ENCODE measurements around the gene EIF2B4. TPM values are rescaled to one million over a fixed set of nuclear protein-coding genes. Genes with fewer than 3 reads are reported as not detected.

Gene EIF2B4
- total RNA-seq: 29.7 and 32.2 TPM in 2 replicates
- 46.2 TPM for polyA plus RNA-seq (2012)

DNA sequence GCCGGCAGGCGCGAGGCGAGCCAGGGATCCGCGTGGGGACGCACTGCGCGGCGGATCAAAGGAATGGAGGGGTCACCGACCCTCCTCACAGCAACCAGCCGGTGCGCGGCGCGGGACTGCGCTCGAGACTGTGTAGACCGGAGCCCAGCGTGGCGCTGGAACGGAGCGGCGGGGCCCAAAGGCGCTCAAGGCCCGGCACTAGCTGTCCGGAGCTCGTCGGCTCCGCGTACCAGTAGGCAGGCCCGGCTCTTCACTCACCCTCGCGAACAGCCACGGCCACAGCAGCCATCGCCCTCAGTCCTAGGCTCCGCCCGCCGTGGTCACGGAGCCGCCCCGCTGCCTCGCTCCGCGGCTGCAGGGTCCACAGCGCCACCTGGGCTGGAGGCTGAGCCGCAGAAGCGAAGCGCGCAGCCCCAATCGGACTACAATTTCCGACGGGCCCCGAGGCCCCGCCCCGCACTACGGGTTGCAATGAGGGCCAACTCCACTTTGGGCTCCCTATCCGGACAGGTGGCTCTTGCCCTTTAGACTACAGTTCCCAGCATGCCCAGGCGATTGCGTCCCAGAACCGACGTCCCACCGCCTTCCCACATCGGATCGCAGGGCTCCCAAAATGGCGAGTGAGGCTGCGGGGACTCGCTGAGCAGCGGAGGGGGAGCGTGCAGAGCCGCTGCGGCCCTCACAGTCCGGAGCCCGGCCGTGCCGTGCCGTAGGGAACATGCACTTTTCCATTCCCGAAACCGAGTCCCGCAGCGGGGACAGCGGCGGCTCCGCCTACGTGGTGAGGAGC, at the start of gene EIF2B4, which contains the start of gene SNX17:
EIF2B4 (minus strand) TSS at position 313 of the 790 bp plus-strand sequence; CDS start at position 289, 24 bp downstream.
SNX17 (plus strand) TSS at position 591 of the 790 bp plus-strand sequence; CDS start at position 719, 128 bp downstream.
- peak; percentile 100 for DNase-seq (ENCODE audit: low read depth)

DNA sequence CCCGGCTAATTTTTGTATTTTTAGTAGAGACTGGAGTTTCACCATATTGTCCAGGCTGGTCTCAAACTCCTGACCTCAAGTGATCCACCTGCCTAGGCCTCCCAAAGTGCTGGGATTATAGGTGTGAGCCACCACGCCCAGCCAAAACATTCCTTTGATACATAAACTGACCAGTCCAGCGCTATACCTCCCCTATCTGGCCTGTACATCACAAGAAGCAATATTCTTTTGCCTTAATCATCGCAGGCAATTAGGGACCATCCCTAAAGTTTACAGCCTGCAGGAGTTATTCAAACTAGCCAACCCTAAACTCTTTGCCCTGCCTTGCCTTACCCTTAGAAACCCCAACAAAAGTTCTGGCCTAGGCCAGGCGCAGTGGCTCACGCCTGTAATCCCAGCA, 46.0 kb upstream of the EIF2B4 start:
- no peak for DNase-seq (ENCODE audit: low read depth)

DNA sequence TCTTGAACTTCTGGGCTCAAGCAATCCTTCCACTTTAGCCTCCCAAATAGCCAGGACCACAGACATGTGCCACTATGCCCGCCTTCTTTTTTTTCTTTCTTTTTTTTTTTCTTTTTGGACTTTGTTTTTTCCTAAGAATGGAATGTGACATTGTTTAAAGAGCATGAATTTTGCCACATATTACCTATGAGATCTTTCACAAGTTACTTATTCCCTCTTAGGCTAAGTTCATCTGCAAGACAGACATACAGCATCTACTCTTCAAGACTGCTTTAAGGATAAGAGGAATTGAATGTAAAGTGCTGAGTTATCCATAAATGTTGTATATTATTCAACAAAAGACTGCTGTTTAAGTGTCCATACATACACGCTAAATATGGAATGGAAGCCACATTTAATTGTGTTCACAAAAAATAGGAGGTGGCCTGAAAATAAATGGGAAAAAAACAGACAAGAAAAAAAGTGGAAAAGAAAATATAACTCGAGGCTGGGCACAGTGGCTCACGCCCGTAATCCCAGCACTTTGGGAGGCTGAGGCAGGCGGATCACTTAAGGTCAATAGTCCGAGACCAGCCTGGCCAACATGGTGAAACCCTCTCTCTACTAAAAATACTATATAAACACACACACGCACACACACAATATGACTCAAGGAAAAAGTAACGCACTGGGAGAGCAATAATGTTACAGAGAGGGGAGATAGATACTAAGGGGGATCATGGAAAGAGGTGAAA, 42.4 kb upstream of the EIF2B4 start:
- no peak for DNase-seq (ENCODE audit: low read depth)

DNA sequence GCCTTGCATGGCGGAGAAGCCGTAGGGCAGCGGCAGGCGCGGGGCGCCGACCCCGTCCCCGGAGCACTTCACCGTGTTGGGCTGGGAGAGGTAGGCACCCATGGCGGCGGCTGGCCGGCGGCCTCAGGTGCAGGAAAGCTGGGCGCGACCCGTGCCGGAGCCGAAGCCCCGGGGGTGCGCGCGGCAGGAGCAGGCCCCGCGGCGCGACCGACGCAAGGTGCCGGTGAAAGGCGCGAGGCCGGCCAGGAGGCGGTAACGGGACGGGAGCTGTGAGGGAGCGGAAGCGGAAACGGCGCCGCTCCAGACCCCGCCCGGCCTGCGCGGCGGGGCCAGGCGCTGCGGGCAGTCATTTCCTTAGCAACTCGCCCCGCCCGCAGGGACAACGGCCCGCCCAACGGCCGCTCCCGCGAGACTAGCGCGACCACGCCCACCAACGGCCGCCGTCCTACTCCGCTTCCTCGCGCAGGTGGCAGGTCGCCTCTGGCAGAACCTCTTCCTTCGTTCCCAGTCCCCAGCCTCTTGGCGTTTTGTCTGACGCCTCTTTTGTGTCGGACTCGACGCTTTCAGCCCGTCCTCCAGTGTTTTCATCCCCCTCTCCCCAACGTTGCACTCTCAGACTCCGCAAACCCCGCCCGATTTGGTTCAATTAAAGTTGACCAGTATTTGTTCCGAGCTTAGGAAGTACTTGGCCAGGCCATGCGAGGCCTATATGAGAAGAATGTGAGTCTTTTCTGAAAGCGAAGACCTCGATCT, 39.4 kb upstream of the EIF2B4 start, which contains the start of gene PPM1G:
PPM1G (minus strand) TSS at position 271 of the 753 bp plus-strand sequence; CDS start at position 102, 169 bp downstream.
- DNase-seq (ENCODE audit: low read depth): peak; percentile 91

DNA sequence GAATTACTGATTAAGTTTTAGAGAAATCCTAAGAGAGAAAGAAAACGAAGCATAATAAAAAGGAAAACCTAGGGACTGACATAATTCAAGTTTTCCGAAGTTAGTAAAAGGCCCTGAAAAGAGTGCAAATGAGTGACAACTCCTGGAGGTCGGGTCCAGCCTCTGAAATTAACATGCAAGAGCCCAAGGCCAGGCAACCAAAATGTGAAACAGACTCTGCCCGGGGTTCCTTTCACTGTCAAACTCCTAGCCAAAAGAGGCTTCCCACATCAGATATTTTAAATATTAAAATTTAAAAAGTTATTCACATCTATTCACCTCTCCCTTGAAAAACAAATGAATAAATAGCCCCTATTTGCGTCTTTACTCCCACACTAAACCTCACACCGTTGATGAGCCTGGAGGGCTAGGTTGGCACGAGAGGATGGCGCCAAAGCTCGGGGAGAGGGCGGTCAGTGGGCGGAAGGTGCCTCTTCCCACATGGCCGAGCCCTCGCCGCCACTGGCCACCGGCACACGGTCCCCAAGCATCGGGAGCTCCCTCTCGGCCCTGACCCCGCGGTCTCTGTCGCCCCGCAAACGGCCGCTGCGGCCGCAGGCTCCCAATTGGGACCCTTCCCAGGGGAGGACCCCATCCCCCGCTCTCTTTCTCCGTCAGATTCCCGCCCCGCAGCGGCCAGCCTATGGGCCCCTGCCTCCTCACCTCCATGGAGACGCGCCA, 38.6 kb upstream of the EIF2B4 start:
- peak; percentile 22 for DNase-seq (ENCODE audit: low read depth)

DNA sequence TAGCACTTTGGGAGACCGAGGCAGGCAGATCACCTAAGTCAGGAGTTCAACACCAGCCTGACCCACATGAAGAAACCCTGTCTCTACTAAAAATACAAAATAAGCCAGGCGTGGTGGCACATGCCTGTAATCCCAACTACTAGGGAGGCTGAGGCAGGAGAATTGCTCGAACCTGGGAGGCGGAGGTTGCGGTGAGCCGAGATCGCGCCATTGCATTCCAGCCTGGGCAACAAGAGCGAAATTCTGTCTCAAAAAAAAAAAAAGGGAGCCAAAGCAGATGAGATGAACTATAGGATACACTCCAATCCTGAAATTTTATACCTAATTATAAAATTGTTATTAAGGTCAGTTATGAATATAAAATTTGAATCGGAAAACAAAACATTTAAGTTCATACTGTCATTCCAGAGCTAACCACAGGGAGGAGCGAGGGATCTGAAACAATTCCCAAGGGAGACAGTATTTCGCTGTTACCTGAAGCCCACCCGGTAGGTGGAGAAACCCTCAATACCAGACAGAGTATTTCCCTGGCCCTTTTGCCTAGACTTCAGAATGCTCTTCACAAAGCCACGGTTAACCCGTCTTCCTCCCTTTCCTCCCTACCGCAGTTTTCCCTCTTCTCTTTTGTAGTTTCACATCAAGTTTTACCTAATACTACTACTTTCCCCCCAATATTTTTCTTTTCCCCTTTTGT, 37.8 kb upstream of the EIF2B4 start:
- peak; percentile 44 for DNase-seq (ENCODE audit: low read depth)

DNA sequence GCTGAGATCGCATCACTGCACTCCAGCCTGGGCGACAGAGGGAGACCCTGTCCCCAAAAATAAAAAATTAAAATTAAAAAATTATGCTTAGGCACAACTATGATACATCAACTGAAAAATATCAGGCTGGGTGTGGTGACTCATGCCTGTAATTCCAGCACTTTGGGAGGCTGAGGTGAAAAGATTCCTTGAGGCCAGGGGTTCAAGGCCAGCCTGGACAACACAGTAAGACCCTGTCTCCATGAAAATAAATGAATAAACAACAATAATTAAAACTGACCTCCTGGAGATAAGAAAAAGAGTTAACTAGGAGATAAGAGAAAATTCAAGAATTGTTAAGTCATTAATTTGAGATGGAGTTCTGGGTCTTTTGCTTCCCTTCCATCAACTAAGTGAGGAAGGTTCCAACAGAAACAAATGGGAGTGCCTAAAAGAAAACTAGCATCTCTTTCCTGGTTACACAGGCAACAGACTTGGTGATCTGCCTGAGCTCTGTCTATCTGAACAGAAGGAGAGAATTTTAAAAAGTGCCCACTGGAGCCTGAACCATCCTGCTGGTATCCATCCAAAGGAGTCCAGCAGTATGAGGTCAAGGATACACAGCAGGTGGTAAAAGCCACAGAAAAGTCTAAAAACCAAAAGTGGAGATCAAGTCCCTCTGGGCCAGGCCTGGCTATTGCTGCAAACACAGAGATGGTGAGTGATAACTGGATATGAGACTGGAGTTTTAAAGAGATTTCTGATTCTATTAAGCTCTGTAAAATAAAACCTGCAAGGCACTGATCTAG, 30.4 kb upstream of the EIF2B4 start:
- peak; percentile 91 for DNase-seq (ENCODE audit: low read depth)

DNA sequence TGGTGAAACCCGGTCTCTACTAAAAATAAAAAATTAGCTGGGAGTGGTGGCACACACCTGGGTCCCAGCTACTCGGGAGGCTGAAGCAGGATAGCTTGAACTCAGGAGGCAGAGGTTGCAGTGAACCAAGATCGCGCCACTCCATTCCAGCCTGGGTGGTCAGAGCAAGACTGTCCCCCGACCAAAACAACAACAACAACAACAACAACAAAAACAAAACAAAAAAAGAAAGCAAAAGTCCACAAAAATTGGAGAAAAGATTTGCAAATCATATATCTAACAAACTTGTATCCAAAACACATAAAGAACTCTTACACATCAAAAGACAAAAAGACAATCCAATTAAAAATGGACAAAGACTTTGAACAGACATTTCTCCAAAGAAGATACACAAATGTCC, 28.8 kb upstream of the EIF2B4 start:
- no peak for DNase-seq (ENCODE audit: low read depth)

DNA sequence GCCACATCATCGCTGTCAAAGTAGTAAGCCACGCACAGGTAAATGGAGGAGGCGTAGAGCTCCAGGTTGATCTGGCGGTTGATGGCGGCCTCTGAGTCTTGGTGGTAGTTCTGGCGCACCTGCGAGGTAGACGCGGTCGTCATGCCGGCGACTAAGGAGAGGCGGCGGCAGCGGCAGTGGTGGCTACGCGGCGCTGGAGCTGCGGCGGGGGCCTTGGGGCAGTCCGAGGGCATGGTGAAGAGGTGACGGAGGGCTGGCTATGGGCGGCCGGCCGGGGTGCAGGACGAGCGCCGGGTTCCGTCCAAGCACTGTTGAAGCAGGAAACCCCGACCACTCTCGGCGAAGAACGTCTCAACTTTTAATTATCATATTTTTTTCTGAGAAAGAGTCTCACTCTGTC, 23.1 kb upstream of the EIF2B4 start:
- DNase-seq (ENCODE audit: low read depth): no peak

DNA sequence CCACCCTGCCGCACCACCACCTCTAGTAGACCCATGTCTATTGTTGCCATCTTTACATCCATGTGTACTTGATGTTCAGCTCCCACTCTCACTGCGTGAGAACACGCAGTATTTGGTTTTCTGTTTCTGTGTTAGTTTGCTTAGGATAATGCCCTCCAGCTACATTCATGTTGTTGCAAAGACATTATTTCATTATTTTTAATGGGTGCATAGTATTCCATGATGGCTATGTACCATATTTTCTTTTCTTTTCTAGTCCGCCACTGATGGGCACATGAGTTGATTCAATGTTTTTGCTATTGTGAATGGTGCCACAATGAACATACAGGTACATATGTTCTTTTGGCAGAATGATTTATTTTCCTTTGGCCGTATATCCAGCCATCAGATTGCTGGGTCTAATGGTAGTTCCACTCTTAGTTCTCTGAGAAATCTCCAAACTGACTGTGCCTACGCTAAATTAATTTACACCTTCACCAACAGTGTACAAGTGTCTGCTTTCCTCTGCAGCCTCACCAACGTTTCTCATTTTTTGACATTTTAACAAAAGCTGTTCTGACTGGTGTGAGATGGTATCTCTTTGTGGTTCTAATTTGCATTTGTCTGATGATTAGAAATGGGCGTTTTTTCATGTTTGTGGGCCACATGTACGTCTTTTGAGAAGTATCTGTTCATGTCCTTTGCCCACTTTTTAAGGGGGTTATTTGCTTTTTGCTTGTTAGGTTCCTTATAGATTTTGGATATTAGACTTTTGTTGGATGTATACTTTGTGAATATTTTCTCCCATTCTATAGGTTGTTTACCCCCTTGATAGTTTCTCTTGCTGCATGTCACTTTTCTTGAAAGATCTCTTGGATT, 20.9 kb upstream of the EIF2B4 start:
- DNase-seq (ENCODE audit: low read depth): no peak

DNA sequence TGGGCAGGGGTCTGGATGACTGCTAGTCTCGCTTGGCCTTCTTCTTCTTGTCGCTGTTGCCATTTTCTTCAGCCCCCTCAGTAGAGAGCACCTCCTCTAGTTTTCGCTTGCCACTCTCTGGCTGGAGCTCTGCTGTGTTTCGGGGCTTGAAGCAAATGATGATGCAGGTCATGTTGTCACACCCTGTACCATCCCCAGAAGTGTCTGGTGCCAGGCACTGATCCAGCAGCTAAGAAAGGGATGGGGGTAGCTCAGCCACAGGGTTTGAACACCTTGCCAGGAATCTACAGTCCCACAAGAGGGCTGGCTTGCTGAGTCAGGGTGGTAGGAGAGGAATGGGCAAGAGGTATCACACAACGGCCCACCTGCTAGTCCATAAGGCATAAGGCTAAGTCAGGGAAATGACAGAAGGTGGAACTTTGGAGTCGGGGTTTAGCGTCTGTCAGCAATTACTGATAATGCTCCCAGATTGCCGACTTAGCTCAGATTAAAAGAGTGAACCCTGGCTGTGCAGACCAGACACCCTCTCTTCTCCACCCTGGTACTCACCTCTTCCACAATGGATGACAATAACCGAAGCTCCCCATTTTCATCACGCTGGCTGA, 11.5 kb upstream of the EIF2B4 start:
- DNase-seq (ENCODE audit: low read depth): no peak

DNA sequence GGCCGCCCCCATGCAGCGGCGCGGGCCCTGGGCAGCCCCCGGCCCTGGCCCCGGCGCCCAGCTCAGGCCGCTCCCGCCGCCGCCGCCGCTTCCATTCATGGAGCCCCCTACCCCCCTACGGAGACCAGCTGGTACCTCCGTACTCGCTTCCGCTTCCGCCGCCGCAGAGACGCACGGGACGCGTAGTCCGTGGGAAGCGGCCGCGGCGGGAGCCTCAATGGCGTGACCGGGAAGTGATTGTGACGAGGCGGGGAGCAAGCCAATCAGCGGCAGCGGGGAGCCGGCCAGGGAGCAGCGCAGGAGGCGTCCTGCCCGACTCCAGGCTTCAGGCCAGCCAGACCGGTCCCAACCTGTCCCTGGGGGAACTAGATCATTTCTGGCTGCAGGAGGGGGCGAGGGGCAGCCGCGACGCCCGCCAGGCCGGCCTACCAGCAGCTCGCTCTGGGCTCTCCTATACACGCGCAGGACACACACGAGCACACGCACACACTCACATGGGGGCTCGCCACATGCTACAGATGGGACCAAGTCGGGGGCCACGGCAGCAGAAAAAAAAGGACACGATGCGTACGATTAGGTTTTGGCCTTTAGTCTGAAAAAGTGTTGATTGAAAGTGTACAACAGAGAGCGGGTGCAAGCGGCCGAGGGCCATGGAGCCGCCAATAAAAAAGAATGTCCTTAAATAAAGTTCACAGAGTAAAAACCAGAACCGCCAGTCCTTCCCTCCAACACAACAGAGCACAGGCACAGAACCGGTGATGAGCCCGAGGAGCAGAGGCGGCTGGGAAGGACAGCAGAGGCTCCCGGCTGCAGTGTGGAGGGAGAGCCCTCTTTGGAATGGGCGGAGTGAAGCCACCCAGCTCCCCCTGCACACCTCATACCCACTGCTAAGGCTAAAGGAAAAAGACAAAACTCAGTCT, 10.7 kb upstream of the EIF2B4 start, which contains the start of gene ZNF513:
ZNF513 (minus strand) TSS at position 109 of the 920 bp plus-strand sequence. CDS start 208 bp downstream, outside the sequence.
- peak; percentile 98 for DNase-seq (ENCODE audit: low read depth)

DNA sequence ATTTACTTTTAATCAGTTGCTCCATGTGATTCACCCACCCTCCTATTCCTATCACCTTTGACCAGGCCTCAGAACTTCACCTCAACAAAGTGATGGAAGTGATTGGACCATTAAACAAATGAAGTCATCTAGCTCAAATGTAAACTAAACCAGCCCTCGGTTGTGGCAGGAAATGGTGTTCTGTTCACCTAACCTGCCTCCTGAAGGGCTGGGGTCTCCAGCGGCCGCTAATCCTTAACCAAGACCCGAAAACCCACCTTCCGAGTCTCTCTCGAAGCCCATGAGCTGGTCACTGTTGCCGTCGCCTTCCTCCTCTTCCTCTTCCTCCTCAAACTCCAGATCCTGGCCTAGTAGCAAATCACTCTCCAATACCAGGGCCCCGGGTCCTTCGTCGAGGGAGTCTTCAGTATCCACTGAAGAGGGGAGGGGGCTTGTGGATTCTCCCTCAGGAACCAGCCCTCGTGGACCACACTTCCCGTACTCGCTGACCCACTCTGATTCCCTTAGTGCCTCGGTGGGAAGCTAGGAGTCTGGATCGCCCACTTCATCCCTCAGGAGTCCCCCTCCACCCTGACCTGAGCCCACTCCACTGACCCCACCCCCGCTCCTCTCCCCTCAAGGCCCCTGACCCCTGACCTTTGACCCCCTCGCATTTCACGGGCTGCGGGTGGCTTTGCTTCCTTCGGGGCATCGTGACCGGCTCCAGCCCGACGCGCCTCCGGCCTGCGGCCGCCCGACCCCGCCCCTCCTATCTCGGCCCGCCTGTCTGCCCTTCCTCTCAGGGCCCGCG, 9.9 kb upstream of the EIF2B4 start:
- peak; percentile 60 for DNase-seq (ENCODE audit: low read depth)

DNA sequence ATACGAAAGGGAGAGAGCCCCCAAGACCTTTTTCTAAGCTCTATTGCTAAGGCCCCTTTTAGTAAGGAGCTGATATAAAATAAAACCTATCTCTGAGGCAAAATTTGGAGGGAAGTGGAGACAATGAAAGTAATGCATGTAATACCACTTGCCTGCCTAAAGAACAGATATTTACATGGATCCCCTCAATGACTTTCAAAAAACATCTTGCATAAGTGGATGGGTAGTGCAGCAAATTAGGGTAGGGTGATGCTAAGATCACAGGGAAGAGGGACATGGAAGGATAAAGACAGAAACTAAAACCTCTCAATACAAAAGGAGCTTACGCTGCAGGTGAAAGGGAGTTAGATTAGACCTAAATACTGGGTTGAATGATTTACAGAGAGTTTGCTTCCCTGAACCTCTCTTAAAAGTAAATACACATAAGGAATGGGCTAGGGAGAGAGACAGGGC, 9.3 kb upstream of the EIF2B4 start:
- DNase-seq (ENCODE audit: low read depth): no peak

DNA sequence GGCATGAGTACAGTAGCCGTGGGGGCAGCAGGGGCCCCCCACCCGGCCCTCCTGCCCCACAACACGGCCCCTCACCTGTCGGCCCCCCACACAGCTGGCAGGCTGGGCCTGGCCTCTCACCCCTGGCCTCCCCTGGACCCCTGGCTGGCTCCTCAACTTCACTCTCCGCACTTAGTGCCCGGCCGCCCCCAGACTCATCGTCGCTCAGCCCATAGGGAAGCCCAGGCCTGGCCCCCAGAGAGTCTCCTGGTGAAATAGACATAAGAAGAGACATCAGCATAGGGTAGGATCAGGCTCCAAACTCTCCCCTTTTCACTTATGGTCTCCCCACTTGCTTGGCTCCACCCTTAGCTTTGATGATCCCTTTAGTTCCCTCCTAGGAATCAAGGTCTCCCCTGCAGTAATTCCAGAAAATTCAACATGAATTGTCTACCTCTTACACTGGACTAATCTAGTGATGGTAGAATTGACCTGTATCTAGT, 8.7 kb upstream of the EIF2B4 start:
- DNase-seq (ENCODE audit: low read depth): no peak
